RWPE1 (cell line): Measurements from ENCODE around the gene FRMD5.

Experiments used
- CTCF ChIA-PET: fragments of 350-600 bp; sonication (Branson Sonifier 250); formaldehyde crosslinking; extraction: SDS; loops from one replicate; lab custom pipeline; 2021; lab: Yijun Ruan, JAX
- POLR2A ChIA-PET: fragments of 400-600 bp; formaldehyde crosslinking; extraction: SDS; loops from one replicate; lab custom pipeline; 2020; ENCODE audit warnings: antibody characterized with exemption; ENCODE audit not compliant: low non-redundant PET; lab: Yijun Ruan, JAX
- DNase-seq: peaks from one replicate; pipeline ENCODE4 v3.0.0; 2012; ENCODE audit warnings: low spot score
- H3K27ac ChIP-seq: fragments of 450-650 bp; 2 replicates; pipeline ENCODE4 v1.5.1; 2017
- TF ChIP-seq, protein P1 (sequence below): fragments of 450-650 bp; conservative IDR thresholded peaks from 2 replicates; pipeline ENCODE4 v1.5.1; 2017; ENCODE audit warnings: low read depth, mild to moderate bottlenecking

Gene FRMD5

DNA sequence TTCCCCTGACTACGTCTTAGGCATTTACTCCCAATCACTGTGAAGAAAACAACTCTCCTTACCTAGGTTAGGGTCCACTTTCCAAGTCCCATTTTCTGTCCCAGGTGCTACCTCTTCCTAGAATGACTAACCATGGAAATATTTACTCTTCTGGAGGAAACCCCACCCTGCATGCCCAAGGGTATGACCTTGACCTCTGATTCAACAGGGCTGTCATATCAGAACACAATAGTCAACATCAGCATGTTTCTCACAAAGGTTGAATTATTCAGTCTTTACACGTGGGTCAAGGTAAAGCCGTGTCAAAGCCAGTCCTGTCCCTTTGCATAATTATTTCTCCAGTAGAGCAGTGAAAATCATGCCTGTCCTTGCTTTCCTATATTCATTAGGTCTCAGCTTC lies 4.3 kb upstream of the FRMD5 start:
- DNase-seq = no peak
- H3K27ac ChIP-seq = no peak overlapping the region
- TF ChIP-seq, protein P1, sequence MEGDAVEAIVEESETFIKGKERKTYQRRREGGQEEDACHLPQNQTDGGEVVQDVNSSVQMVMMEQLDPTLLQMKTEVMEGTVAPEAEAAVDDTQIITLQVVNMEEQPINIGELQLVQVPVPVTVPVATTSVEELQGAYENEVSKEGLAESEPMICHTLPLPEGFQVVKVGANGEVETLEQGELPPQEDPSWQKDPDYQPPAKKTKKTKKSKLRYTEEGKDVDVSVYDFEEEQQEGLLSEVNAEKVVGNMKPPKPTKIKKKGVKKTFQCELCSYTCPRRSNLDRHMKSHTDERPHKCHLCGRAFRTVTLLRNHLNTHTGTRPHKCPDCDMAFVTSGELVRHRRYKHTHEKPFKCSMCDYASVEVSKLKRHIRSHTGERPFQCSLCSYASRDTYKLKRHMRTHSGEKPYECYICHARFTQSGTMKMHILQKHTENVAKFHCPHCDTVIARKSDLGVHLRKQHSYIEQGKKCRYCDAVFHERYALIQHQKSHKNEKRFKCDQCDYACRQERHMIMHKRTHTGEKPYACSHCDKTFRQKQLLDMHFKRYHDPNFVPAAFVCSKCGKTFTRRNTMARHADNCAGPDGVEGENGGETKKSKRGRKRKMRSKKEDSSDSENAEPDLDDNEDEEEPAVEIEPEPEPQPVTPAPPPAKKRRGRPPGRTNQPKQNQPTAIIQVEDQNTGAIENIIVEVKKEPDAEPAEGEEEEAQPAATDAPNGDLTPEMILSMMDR = no peak
- POLR2A ChIA-PET = no interaction called here
- CTCF ChIA-PET = no interaction called here

DNA sequence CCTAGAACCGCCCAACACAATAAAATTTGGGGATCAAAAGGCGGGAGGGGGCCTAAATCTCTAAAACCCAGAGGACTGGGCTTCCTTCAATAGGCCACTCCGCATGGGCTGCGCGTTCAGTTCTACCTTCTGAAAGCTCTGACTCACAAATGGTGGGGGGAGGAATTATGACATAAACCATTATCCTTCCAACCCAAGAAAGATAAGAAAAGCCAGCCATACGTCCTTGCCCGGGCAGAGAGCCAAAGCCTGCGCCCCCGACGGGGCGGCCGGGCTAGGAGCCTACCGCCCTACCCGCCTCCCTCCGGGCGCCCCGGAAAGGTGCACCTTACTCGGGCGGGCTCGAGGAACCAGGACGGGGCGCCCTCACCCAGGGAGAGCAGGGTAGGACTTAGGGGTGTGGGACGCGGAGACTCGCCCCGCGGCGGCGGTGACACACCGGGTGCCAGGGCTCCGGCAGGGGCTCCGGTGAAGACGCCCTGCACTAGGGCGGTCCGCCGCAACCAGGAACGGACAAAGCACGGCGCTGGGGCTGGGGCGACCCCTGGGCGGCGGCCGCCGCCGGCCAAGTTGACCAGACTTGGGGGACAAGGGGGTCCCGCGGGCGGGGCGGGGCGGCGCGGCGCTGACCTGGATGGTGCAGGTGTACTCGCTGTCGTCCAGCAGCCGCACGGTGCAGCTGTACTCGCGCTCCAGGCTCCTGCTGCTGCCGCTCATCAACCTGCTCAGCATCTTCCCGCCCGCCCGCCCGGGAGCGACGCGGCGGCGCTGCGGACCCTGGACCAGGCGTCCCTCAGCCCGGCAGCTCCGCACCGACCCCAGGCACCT lies 534 bp downstream of the FRMD5 start:
- ChIA-PET CTCF (interaction anchor here (0.7 kb wide), 1 partner anchor 154 kb away, joined by 3 read pairs; no protein-coding TSS in a partner anchor), POLR2A (no interaction called here)
- H3K27ac ChIP-seq = peak overlapping the region; percentile 85
- TF ChIP-seq, protein P1 = no peak; the same call in 1 of the 2 replicates
- peak; percentile 69 for DNase-seq

DNA sequence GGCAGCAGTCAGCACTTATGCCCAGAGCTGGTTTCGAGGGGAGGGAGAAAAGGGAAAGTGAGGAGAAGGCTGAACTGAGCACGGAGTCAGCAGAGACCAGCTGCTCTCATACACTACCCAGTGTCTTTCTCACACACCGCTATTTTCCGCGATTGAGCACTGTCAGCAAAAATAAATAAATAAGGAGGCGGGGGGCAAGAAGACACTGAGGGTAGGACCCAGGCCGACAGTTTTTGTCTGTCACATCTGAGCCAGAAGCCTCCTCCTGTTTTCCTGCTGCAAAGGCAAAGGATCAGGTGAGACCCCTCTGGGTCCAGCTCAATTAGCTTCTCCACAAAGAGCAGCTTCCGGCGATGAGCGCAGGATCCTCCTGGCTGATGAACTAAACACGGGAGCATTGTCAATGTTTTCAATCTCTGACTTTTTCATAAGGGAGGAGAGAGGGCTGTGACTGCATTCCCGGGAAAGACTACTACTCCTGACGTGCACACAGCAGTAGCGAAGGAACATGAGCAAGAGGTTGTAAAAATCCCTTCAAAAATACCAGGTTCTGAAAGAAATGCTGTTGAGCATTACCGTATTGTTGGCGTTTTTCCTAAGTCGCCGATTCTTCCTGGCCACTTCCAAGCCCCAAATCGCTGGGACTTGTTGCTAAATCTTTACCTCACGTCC lies 1.3 kb downstream of the FRMD5 start:
- TF ChIP-seq, protein P1 = no peak
- ChIA-PET CTCF (interaction anchor here (0.7 kb wide), 1 partner anchor 153 kb away, joined by 3 read pairs; no protein-coding TSS in a partner anchor), POLR2A (no interaction called here)
- DNase-seq = peak; percentile 51
- H3K27ac ChIP-seq = peak overlapping the region; percentile 85

DNA sequence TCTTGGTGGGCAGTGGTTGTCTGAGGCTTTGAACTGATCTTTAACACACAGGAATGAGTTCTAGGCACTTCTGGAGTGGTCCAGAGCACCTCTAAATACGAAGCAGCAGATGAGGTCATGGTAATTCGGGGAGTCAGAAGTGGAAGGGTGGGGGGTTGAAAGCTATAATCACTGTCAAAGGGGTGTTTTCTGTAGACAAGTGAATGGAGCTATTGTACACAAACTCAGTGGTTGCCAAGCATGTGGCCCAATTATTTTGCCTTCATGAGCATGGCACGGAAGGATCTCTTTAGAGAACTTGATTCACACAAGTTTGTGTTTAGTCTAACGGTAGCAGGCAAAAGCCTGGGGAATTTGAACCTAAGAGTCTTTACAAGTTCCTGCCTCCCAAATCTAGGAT lies 6.3 kb downstream of the FRMD5 start:
- ChIA-PET POLR2A (no interaction called here), CTCF (interaction anchor here (0.6 kb wide), 1 partner anchor 124 kb away, joined by 3 read pairs; no protein-coding TSS in a partner anchor)
- no peak overlapping the region for H3K27ac ChIP-seq
- no peak for DNase-seq
- TF ChIP-seq, protein P1 = no peak

DNA sequence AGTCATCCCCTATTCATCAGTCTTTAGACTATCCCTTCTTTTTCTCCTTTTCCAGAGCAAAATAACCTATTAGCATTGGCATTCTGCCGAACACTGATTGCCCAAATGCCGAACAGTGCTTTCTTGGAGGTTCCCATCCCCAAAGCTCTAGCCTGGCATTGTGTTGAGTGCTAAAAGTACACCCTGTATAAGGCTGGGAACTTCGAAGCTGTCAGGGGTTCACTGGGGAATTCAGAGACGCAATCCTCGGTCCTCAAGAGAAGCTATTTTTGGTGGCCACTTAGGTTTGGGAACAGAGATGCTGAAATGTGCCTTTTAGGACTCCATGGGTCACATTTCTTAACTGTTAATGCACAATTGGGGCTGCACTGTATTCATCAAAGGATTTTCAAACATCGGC lies 8.4 kb downstream of the FRMD5 start:
- no peak overlapping the region for H3K27ac ChIP-seq
- POLR2A ChIA-PET = no interaction called here
- TF ChIP-seq, protein P1 = no peak
- CTCF ChIA-PET = no interaction called here
- no peak for DNase-seq

DNA sequence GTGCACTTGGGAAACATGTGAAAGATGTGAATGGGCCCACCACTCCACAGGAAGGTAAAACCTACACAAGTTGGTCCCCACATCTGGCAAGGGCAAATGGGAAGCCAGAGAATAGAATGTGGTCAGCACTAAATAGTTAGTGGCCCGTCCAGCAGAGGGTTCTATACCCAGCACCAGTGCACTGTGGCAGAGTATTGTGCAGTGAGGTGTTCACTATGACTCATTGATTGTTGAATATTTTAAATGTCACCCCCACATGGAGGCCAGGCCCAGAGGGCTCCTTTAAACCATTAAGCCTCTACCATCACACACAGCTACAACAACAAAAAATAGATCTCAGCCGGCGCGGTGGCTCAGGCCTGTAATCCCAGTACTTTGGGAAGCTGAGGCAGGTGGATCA lies 11.7 kb downstream of the FRMD5 start:
- no peak for DNase-seq
- TF ChIP-seq, protein P1 = no peak
- H3K27ac ChIP-seq = no peak overlapping the region
- ChIA-PET POLR2A (no interaction called here), CTCF (no interaction called here)
